ENCODE results near the gene SETX. TPM values are rescaled to one million over a fixed set of nuclear protein-coding genes. Genes with fewer than 3 reads are reported as not detected.

SETX gene
- total RNA-seq, 1 experiment from 2014 or later, result 21.0 TPM

- TF ChIP-seq EZH2 (IDR thresholded peaks at IDR 0.05; ENCODE audit: low read length, unreplicated experiment) (no peak), EZH2phosphoT487 (IDR thresholded peaks at IDR 0.05; ENCODE audit: borderline replicate concordance, low read length) (no peak)
- TF ChIP-seq, protein P1, sequence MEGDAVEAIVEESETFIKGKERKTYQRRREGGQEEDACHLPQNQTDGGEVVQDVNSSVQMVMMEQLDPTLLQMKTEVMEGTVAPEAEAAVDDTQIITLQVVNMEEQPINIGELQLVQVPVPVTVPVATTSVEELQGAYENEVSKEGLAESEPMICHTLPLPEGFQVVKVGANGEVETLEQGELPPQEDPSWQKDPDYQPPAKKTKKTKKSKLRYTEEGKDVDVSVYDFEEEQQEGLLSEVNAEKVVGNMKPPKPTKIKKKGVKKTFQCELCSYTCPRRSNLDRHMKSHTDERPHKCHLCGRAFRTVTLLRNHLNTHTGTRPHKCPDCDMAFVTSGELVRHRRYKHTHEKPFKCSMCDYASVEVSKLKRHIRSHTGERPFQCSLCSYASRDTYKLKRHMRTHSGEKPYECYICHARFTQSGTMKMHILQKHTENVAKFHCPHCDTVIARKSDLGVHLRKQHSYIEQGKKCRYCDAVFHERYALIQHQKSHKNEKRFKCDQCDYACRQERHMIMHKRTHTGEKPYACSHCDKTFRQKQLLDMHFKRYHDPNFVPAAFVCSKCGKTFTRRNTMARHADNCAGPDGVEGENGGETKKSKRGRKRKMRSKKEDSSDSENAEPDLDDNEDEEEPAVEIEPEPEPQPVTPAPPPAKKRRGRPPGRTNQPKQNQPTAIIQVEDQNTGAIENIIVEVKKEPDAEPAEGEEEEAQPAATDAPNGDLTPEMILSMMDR (conservative IDR thresholded peaks at IDR 0.05; ENCODE audit: low read depth, low read length), result no peak
- H3F3A ChIP-seq (ENCODE audit: low read length, unreplicated experiment), result no peaks in the 10 kb centered on the region
- no peak overlapping the region for H3K4me3 ChIP-seq (ENCODE audit: low read length)
- DNase-seq, result no peak
- no peaks in the 10 kb centered on the region for H3K79me2 ChIP-seq (ENCODE audit: low read length)
- H3K27ac ChIP-seq (ENCODE audit: low read length), result no peak overlapping the region
- H4K20me1 ChIP-seq (ENCODE audit: low read length), result no peaks in the 10 kb centered on the region
- no peaks in the 10 kb centered on the region for H3K9me3 ChIP-seq (ENCODE audit: low read length)
- no peak for ATAC-seq
- no peaks in the 10 kb centered on the region for H3K9me2 ChIP-seq (replicated peaks; ENCODE audit: low read length)
- peaks cover 4% of the 10 kb centered on the region; the same call in 1 of the 2 replicates for H3K36me3 ChIP-seq (ENCODE audit: low read depth, low read length)
- no peak overlapping the region for H3K4me2 ChIP-seq (ENCODE audit: low read length)
- CTCF ChIA-PET, result no interaction called here
- no TSS peak for BruUV-seq (replicated peaks)
- POLR2A ChIA-PET (ENCODE audit: unreplicated experiment), result no interaction called here
- no peaks in the 10 kb centered on the region for H3K4me1 ChIP-seq (ENCODE audit: insufficient read depth, low read length)
- no peak overlapping the region for H3K9ac ChIP-seq (ENCODE audit: low read length)
- H2AFZ ChIP-seq (ENCODE audit: low read length), result no peak overlapping the region
- intact Hi-C loops (cut with micrococcal nuclease), result no loop called here
- no peaks in the 10 kb centered on the region for H3K27me3 ChIP-seq (ENCODE audit: low read length)
Observed at GRCh38 chr9:132288361-132288760, 66.4 kb downstream of the SETX start.

DNA sequence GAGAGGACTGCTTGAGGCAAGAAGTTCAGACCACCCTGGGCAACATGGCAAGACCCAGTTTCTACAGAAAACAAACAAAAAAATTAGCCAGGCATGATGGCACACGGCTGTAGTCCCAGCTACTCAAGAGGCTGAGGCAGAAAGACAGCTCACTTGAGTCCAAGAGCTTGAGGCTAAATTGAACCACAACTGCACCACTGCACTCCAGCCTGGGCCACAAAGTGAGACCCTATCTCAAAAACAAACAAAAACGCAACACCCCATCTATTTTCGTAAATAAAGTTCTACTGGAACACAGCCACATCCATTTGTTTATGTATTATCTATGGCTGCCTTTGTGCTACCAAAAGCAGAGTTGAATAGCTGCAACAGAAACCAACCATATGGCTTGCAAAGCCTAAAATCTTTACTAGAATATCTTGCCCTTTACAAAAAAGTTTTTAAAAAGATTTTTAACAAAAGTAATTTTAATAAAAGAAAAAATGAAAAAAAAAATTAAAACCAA, 67.5 kb downstream of the SETX start:
- Histone ChIP-seq H3K4me2 (ENCODE audit: low read length) (no peak overlapping the region), H3K27me3 (ENCODE audit: low read length) (no peaks in the 10 kb centered on the region), H2AFZ (ENCODE audit: low read length) (no peak overlapping the region), H3K4me3 (ENCODE audit: low read length) (no peak overlapping the region), H3F3A (ENCODE audit: low read length, unreplicated experiment) (no peaks in the 10 kb centered on the region), H3K9me2 (replicated peaks; ENCODE audit: low read length) (no peaks in the 10 kb centered on the region), H3K79me2 (ENCODE audit: low read length) (no peaks in the 10 kb centered on the region), H3K27ac (ENCODE audit: low read length) (no peak overlapping the region), H3K9ac (ENCODE audit: low read length) (no peak overlapping the region), H4K20me1 (ENCODE audit: low read length) (no peaks in the 10 kb centered on the region), H3K4me1 (ENCODE audit: insufficient read depth, low read length) (no peaks in the 10 kb centered on the region), H3K9me3 (ENCODE audit: low read length) (no peaks in the 10 kb centered on the region), H3K36me3 (ENCODE audit: low read depth, low read length) (peaks cover 10% of the 10 kb centered on the region)
- no peak for ATAC-seq
- intact Hi-C loops (cut with micrococcal nuclease), result no loop called here
- no peak for TF ChIP-seq EZH2phosphoT487 (IDR thresholded peaks at IDR 0.05; ENCODE audit: borderline replicate concordance, low read length)
- no peak for TF ChIP-seq EZH2 (IDR thresholded peaks at IDR 0.05; ENCODE audit: low read length, unreplicated experiment)
- TF ChIP-seq, protein P1 (conservative IDR thresholded peaks at IDR 0.05; ENCODE audit: low read depth, low read length), result no peak
- no peak for DNase-seq
- CTCF ChIA-PET, result no interaction called here
- POLR2A ChIA-PET (ENCODE audit: unreplicated experiment), result no interaction called here
- BruUV-seq (replicated peaks), result no TSS peak

- no peaks in the 10 kb centered on the region for H3K27me3 ChIP-seq (ENCODE audit: low read length)
- no peak for DNase-seq
- TF ChIP-seq, protein P1 (conservative IDR thresholded peaks at IDR 0.05; ENCODE audit: low read depth, low read length), result no peak
- no peak for TF ChIP-seq EZH2 (IDR thresholded peaks at IDR 0.05; ENCODE audit: low read length, unreplicated experiment)
- no peak for TF ChIP-seq EZH2phosphoT487 (IDR thresholded peaks at IDR 0.05; ENCODE audit: borderline replicate concordance, low read length)
- H3K36me3 ChIP-seq (ENCODE audit: low read depth, low read length), result peaks cover 23% of the 10 kb centered on the region
- H3K4me1 ChIP-seq (ENCODE audit: insufficient read depth, low read length), result no peaks in the 10 kb centered on the region
- ChIA-PET POLR2A (ENCODE audit: unreplicated experiment) (no interaction called here), CTCF (no interaction called here)
- H2AFZ ChIP-seq (ENCODE audit: low read length), result no peak overlapping the region
- intact Hi-C loops (cut with micrococcal nuclease), result no loop called here
- H3K27ac ChIP-seq (ENCODE audit: low read length), result no peak overlapping the region
- H3K9ac ChIP-seq (ENCODE audit: low read length), result no peak overlapping the region
- no peak for ATAC-seq
- no peaks in the 10 kb centered on the region for H3K9me3 ChIP-seq (ENCODE audit: low read length)
- no peaks in the 10 kb centered on the region for H3K9me2 ChIP-seq (replicated peaks; ENCODE audit: low read length)
- no peaks in the 10 kb centered on the region for H3K79me2 ChIP-seq (ENCODE audit: low read length)
- H3F3A ChIP-seq (ENCODE audit: low read length, unreplicated experiment), result no peaks in the 10 kb centered on the region
- H3K4me2 ChIP-seq (ENCODE audit: low read length), result no peak overlapping the region
- no peaks in the 10 kb centered on the region for H4K20me1 ChIP-seq (ENCODE audit: low read length)
- no peak overlapping the region for H3K4me3 ChIP-seq (ENCODE audit: low read length)
- BruUV-seq (replicated peaks), result no TSS peak
Observed at GRCh38 chr9:132283863-132284262, 70.9 kb downstream of the SETX start.
